HG03066 (cell line): ENCODE measurements around the gene DCLK2.
"Not testable (repeated sequence)": the region's sequence is repeated elsewhere in the genome, so short reads cannot be mapped to it uniquely, and the experiment has no call there.

ENCODE experiments used
- ATAC-seq: cut with Tn5 transposase; IDR thresholded peaks from one replicate; pipeline ENCODE4 v1.9.1; 2021; ENCODE audit warnings: low read depth; ENCODE audit not compliant: unreplicated experiment

Gene DCLK2

DNA sequence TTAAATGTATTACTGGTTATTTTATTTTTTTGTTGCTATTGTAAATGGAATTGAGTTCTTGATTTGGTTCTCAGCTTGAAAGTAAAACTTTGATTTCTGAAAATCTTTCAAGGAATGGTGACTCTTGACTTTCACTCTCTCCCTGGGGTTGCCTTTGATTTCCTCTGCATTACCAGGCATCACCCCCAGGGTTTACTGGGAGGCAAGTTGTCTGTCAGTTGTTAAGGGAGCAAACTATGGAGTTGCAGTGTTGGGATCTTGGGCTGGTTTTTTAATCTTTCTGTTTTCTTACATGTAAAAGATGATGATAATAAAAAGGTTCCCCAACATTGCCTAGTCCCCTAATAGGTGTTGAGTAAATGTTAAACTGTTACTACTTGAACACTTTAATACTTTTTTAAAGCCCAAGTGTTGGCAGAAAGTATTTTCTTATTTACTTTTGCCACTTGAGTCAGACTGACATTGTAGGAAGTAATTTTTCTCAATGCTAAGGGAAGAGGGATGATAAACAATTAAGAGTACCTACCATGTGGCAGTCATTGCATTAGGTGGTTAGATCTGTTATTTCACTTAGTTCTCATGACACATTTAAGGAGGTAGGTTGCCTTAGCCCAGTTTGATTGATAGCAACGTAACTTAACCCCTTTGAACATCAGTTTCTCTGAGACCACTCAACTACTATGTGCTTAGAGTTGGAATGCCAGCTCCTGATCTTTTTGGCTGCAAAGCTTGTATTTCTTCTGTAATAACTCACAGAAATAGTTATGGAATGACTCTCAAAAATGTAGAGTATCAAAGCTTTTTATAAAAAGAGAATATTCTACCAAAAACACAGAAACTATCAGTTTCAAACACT lies 67.1 kb downstream of the DCLK2 start:
- no peak for ATAC-seq

DNA sequence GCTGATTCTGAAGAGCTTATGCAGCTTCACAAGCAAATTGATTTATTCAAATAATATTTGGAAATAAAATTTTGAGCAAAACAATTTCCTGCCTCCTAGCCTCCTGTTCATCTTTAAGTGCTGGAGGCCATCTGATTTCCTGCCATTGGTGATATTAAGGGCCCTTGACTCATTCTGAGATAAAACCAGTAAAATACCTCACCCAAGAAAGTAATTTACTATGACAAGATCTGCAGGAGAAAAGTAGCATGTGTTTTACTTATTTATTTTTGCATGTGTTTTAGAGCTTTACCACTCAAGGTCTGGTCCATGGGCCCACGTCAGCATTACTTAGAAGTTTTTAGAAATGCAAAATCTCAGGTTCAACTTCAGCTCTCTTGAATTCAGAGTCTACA lies 67.7 kb downstream of the DCLK2 start:
- no peak for ATAC-seq

DNA sequence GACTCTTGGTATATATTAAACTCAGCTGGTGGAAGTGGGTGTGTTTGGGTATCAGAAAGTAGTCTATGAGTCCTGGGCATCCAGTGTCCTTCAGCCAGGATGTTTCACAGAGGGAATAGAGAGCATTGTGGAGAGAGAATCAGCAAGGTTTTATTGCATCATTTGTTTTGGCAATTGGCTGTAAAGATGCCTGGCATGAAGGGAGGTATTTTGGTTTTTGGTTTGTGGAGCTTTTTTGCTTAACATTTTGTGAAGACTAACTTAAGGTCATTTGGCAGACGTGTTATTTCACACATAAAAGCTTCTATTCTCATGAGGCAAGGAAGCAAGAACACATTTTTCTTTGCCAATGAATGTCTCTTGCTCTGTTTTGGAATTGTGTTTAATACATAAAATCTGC lies 71.1 kb downstream of the DCLK2 start:
- no peak for ATAC-seq

DNA sequence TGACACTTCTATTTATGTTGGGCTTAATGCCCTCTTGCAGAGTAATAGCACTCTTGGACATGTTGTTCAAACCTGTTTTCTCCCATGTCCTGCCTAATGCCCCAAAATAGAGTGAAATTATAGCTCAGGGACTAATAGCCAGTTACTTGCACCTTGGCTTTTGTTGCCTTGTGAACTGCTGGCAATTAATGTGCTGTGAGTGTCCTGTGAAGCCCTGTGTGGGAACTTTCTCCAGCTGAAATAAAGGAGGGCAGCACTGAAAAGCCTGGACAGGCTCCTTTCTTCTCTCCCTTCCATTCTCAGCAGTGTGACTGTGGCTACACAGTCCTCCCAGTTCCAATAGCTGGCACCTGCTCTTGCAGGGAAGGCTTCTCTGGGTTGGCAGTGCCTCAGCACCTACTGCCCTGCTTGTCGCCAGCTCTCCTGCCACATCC lies 72.4 kb downstream of the DCLK2 start:
- no peak for ATAC-seq

DNA sequence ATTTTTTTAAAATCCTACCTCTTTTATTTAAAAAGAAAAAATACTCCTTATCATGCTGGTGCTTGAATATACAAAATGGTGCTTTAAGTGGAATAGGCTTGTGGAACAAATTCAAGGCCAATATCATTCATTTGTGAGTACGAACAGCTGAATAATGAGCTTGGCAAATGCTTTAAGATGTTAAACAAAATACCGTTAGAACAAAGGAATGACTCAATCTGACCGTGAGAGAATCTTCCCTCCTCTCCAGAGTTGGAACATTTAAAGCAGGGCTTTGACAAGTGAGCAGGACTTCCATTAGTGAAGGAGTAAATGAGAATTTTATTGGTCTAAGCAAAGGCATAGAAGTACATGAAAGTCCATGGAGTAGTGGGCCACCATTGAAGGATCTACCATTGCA lies 74.5 kb downstream of the DCLK2 start:
- ATAC-seq: no peak

DNA sequence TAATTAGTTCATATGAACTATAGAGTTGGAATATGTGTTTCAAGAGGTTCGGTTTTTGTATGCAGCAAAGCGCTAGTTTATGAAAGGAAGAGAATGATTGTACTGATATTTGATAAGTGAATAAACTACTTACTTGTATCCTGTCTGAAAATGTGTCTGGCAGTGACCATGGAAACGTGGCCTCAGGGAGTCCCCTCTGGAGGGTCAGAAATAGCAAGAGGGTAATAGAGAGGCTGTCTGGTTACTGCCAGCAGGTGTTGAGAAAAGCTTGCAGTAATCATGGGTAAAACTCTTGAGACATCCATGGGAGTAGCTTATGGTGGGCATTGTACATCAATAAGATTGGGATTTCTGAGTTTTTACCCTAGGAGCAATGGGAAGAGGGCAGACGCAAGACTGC lies 77.1 kb downstream of the DCLK2 start:
- ATAC-seq: no peak

DNA sequence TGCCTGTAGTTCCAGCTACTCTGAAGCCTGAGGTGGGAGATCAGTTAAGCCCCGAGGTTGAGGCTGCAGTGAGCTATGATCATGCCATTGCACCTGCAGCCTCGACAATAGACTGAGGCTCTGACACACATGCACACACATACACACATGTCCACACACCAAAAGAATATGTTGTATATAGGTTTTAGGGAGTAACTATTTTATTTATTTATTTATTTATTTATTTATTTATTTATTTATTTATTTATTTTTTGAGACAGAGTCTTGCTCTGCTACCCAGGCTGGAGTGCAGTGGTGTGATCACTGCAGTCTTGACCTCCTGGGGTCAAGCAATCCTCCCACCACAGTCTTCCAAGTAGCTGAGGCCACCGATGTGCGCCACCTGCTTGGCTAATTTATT lies 78.3 kb downstream of the DCLK2 start:
- ATAC-seq: no peak

DNA sequence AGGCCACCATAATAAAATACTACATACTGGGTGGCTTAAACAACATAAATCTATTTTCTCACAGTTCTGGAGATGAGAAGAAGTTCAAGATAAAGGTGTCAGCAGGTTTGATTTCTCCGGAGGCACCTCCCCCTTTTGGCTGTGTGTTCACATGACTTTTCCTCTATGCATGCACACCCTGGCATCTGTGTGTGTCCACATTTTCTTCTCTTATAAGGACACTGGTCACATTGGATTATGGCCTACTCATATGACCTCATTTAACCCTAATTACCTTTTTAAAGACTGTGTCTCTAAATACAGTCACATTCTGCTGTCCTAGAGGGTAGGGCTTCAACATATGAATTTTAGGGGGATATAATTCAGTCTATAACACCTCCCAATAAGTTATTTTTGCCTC lies 79.8 kb downstream of the DCLK2 start:
- no peak for ATAC-seq

DNA sequence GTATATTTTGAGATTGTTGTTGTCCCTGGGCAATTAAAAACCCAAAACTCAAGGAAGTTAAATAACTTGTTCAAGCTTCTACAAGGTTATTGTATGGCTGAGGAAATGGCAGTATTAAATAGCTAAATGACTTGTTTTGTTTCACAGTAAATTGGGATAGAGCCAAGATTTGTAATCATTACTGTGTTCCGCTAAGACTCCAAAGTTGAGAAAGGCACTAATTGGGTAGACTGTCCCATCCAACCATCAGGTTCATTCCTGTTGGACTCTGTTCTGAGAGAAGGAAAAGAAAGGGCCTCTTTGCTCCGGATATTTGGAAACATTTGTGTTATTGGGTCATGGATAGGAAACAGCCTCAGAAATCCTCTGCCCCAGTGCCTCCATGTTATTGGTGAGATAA lies 82.2 kb downstream of the DCLK2 start:
- no peak for ATAC-seq

DNA sequence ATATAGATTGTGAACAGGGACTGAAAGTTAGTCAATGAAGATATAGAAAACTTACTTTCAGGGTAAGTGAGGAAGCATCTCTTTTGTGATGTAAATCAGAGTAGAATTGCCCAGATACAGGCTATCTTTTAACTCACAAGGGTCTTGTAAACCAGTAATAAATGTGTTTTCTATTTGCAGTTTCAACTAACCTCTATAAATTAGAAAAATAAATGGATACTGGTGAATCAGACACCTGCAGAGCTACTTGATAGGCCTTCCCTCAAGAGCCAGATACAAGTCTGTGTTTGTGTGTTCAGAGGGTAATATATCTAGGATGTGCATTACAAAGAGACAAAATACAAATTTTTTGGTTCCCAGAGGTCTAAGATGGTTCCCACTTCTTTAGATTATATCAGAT lies 82.9 kb downstream of the DCLK2 start:
- no peak for ATAC-seq

DNA sequence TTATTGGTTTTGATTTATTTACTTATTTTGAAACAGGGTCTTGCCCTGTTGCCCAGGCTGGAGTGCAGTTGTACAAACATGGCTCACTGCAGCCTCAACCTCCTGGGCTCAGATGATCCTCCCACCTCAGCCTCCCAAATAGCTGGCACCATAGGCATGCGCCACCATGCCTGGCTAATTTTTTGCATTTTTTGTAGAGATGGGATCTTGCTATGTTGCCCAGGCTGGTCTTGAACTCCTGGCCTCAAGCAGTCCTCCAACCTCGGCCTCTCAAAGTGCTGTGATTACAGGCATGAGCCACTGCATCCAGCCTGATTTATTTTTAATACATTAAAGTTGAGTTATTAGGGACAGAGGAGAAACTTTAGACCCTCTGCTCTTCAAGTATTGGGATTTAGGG lies 83.8 kb downstream of the DCLK2 start:
- ATAC-seq: not testable (repeated sequence)

DNA sequence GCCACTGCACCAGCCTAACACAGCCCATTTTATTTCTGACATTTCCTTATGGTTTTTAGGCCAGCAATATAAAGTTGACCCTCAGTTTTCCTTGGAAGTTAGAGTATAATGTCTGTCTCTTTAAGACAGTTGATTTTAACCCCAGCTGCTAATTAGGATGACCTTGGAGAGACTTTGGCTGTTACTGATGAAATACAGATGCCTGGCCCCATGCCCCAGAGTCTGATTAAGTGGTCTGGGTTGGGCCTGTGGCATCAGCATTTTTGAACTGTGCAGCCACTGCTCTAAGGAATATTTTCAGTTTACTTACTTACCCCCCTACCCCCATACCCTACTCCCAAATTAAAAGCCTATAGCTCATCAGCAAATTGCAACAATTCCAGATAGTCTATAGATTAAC lies 85.8 kb downstream of the DCLK2 start:
- ATAC-seq: no peak

DNA sequence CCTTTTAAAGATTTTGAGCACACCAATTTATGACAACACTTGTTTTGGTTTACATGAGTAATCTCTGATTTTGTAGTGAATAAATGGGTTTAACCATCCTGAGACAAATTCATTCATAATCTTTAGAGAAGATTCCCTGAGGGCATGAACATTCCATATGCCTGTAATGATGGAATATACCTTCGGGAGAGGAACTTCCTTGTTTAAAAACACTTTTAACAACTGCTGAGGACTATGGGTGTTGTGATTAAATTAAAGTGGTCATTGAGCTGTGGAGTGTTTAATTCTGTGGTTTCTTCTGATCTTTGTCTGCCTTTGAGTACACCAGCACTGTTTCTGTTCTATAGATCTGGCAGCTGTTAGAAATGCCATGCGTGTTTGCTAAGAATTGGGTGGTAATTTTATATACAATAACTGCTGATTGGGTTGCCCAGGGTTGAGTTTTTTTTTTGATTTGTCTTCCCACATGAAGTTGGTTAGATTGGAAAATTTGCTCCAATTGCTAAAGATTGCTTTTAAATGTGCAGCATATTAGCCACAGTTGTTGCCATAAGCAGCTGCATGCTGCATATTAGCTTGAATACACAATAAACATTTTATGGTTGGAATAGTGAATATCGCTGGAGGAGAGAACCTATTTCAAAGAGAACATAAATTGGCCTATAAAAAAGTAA lies 86.8 kb downstream of the DCLK2 start:
- ATAC-seq: no peak

DNA sequence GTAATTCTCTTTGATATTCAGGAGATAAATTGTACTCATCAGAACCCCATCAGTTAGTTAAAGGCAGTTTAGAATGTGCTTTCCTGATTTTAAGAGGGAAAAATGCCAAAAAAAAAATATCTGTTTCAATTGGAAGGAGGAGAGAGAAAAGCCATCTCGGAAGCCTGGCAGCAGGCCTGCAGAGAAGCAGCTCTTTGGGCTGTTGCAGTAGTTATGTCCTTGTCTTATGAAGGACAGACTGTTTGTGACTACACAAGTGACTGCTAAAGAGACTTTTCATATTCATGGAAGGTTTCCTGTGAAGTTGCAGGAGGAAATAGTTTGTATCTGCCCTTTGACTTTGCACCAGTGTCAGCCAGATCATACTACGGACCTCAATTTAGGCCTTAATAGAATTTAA lies 88.8 kb downstream of the DCLK2 start:
- ATAC-seq: no peak

DNA sequence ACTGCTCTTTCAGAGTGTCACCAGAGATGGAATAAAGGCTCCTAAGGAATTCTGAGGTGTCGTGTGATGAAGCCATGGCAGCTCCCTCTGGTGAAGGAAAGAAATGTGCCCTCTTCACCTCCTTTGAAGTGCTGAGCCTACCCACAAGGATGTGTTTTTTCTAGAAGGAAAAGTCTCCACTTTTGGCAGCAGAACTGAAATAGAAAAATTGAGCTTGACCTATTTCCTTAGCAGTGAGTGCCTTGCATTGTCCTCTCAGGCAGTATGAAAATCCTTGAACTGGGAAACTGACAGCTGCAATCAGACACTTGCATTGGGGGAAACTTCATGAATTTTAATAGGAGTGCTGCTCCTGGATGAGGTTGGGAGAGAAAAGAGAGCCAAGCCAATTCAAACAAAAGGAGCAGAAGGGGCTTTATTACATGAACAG lies 95.2 kb downstream of the DCLK2 start:
- ATAC-seq: no peak

DNA sequence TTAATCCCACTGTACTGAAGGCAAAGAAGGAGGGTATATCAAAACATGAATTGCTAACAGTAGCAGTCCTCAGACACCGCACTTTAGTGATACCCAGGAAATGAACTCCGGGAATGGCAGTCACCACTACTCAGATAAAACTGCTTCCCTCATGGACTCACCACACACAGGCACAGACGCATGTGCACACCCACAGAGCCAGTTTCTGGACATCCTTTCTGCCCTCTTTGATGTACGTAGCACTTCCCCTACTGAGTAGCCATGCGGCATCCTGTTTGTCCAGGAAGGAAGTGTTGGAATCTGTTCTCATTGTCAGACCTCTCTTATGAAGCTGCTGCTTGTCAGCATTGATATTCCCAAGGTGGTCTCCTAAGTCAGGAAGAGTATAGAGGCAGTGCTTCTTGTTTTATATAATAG lies 95.7 kb downstream of the DCLK2 start:
- ATAC-seq: no peak

DNA sequence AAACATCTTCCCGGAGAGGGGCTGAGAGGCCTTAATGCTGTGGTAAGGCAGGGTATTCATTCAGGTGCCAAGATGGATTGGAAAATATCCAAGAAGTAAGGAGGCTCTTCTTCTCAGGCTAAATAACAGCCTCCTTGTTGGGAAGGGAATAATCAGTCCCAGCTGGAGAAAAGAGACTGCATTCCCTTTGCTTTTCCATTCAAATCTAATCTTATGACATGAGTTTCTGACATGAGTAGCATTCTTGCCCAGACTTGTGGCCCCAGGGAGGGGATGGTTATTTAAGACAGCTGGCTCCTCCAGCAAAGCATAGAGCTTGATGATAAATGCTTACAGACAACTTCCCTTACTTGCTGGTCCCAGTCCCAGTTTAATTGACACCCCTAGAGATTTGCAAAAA lies 98.3 kb downstream of the DCLK2 start:
- ATAC-seq: no peak

DNA sequence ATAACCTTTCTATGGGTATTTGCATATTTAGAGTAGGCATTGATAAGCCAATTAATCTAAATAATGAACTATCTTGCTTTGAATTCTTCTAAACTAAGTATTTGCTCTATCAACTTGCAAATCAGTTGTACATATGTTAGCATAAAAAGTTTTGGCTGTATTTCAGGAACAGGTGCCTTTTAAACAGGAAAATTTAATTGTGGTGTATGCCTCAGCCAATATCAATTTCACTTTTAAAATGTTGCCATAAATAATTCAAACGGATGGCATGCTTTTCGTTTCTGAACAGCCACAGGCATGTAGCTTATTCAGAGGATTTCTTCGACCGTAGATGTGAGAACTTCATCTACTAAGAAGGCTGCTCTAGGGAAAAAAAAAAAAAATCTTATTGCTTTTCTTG lies 99.9 kb downstream of the DCLK2 start:
- no peak for ATAC-seq

DNA sequence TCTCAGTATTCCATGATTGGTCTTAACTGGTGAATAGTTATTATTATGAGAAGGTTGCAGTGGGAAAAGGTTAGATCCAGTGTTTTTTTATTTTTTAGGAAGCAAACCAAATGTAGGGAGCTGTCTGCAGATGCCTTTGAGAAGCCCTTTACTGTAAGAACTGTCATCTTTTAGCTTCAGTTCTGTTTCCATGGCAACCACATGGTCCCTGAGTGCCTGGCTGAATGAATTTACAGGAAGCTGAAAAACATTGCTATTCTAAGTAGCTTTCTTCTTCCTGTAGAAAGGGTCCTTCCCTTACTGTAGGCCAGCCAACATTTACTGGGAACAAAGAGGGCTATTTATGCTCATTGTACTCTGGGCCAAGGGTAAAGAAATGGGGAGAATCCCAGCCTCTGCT lies 103.3 kb downstream of the DCLK2 start:
- ATAC-seq: no peak

DNA sequence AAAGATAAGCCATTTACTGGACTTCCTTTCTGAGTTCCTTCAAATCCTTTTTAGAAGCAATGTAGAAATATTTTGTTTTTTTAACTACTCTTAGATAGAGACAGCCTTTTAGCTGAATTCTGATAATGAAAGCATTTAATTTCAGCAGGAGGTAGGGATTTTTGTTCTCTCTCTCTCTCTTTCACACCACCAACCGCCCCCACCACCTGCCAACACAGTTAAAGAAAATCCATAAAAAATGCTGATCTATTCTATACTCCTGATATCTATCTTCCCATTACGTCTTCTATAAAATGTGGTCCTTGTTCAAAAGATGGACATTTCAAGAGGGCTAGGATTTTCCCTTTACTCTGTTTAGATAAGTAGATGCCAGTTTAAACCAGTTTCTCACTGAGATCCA lies 104.5 kb downstream of the DCLK2 start:
- no peak for ATAC-seq

DNA sequence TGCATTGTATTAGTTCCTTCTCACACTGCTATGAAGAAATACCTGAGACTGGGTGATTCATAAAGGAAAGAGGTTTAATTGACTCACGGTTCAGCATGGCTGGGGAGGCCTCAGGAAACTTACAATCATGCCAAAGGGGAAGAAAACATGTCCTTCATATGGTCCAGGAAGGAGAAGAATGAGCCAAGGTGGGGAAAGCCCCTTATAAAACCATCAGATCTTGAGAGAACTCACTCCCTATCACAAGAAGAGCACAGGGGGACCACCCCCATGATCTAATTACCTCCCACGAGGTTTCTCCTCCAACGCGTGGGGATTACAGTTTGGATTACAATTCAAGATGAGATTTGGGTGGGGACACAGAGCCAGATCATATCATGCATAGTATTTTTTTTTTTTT lies 106.8 kb downstream of the DCLK2 start:
- ATAC-seq: not testable (repeated sequence)

DNA sequence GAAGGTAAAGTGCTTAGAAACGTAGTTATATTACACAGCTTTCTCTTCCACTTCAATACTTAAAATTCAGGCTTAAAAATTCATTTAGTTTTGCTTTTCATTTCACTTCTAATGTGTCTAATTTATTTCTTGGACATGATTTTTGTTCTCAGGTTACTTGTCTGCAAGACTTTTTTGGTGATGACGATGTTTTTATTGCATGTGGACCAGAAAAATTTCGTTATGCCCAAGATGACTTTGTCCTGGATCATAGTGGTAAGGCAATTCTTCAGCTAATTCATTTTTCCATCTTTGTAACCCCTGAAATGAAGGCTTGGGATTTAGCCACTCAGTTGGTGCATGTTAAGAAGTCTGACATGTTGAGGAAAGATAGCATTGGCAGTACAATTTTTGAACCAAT lies 114.7 kb downstream of the DCLK2 start:
- ATAC-seq: no peak
